Stimulated activated CD8-positive, alpha-beta memory T cell treated with anti-CD3 and anti-CD28 coated beads, Interleukin-4, amount 100 ng/mL, for 1 hour (primary cell): Measurements from ENCODE around the gene RAB40B.

Source experiments
- DNase-seq, 2 donors: peaks; one replicate each; pipeline ENCODE4 v3.0.0-alpha.2; 2020; ENCODE audit warnings: low read depth in 2 of 2, low spot score in 1 of 2

Gene RAB40B

DNA sequence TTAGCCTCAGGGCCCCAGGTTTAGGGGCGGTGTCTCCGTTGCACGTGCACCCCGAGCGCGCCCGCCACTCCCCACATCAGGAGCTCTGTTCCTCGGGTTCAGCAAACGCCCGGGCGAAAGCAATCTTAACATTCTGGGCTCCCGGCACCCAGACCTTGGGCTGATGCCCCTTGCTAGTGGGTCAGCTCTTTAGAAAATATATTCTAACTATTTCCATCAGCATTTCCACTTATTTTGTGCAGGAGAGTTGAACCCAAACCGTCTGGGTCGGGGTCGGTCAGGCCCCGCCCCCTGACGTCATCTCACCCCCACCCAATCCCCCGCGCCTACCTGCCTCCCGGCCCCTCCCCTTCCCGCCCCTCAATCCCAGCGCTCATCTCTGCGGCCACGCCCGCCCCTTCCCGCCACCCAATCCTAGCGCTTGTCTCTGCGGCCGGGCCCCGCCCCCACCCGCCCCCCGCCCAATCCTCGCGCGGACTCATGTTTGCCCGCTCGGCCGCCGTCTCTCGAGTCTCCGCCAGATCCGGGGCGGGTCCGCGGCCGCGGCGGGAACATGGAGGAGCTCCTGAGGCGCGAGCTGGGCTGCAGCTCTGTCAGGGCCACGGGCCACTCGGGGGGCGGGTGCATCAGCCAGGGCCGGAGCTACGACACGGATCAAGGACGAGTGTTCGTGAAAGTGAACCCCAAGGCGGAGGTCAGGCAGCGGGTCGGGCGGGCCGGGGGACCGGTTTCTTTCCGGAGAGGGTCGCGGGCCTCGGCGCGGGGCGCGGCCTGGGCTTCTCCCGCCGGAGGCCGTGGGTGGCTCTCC, 17.9 kb upstream of the RAB40B start, which contains the start of gene FN3KRP:
FN3KRP (plus strand) TSS at position 504 of the 808 bp plus-strand sequence; CDS start at position 554, 50 bp downstream.
- peak; percentile 57 to 90 for DNase-seq

DNA sequence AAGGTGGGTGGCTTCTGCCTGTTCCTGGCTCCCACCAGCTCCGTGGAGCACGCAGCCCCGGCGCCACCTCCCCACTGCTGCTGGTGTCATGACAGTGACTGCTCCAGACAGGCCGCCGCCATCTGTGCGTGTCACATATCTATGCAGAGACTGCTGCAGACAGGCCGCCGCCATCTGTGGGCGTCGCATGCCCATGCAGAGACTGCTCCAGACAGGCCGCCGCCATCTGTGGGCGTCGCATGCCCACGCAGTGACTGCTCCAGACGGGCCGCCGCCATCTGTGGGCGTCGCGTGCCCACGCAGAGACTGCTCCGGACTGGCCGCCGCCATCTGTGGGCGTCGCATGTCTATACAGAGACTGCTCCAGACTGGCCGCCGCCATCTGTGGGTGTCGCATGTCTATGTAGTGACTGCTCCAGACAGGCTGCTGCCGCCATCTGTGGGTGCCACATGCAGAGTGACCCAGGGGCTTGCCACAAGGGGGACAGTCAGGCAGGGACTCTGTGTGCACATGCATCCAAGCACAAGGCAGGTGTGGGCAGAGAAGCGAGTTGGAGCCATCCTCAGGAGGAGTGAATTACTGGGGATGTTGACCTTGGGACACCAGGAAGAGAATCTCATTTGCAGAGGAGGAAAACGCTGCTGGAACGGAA, 14.7 kb upstream of the RAB40B start:
- DNase-seq = no peak

DNA sequence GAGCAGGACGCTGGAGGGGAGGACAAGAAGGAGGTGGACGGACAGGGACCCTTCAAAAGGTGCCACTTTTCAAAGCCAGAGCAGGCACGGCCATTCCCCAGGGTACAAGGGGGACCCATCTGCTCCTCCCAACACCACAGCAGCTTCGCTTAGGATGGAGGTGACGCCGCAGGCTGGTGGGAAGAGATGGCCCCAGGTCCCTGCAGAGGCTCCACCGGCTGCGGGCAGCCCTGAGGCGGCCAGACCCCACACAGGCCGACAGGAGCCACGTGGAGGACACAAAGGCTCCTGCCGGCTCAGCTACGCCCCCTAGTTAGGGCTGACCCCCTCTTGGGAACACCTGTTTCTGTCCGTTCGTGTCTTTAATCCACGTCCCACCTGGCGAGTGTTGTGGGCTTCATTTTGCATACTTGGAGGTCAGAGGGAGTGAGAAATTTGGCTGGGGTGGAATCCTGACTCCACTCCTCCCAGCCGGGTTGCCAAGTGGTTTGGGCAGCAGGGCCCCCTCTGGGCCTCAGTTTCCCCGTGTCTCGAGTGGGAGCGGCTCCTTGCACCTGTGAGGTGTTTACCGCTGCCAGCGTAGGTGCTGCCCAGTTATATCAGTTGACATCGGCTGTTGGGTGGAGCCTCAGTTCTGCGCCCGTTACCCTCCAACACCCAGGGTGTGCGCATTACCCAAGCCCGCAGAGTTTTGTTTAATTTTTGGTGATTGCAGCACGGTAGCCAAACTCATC, 12.2 kb upstream of the RAB40B start:
- no peak for DNase-seq

DNA sequence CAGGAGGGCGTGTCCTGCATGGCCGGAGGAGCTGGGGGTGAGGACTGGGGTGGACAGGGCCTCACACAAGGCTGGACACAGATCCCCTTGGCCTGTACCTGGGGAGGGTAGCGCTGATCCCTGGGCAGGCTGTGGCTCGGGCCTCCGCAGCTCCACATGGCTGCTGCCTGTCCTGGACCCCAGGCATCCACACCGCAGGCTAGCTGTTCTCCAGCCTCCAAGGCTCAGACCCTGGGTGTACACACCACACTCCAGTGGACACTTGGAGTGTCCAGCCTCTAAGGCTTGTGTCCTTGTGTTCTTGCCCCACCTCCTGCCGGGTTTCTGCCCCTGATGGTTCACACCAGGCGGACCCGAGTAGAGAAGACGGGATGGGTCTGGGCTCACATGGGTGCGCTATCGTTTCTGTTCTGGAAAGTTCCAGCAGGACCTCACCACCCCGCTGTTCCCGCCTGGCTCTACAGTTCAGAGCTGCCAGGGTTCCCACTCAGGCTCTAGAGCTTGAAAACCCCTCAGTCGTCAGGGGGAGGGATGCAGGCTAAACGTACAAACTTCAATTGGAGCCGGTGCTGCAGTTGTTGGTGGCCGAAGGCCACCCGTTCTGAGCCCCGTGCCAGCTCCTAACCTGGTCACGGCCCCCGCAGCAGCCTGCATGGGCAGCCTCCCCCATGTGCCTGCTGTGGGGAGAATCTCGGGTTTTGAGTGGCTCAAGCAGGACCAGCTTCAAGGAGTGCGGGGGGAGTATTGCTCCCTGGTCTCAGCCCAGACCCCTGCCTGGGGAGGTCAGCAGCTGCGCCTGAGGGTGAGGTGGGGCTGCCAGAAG, 11.4 kb upstream of the RAB40B start:
- DNase-seq = no peak

DNA sequence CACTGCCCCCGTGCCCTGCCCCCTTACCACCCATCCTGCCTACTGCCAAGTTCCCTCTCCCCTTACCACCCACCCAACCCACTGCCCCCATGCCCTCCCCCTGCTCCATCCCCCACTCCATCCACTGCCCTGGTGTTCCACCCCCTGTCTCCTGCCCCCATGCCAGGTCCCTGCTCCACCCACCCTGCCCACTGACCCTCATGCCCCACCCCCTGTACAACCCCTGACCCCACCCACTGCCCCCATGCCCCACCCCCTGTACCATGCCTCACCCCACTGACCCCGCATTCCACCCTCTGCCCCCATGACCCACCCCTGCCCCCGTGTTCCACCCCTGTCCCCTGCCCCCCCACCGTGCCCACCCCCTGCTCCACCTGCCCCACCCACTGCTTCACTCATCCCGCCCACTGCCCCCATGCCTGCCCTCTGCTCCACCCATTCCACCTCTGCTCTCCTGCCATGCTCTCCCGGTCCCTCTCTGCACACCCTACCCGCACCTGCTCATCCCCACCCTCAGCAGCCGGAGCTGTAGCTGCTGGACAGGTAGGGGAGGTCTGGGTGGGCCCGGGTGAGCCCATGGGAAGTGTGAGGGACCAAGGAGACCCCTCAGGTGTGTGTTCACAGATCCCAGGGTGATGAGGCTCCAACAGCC, 10.7 kb upstream of the RAB40B start:
- no peak for DNase-seq

DNA sequence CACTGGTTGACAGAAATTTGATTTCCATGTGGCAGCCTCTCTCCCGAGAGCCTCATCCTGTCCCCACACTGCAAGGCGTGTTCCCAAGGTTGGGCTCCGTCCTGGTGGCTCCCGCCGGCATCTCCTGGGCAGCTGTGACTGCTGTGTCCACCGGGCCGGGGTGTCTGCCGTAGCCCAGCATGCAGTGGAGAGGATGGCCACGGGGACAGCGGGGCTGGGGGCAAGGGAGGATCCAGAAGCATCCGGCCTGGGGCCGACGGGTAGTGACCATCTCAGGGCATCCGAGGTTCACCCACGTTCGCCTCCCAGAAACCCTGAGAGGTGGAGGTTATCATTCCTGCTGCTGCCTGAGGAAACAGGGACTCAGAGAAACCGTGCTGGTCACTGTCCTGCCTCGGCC, 7.3 kb upstream of the RAB40B start:
- DNase-seq = no peak

DNA sequence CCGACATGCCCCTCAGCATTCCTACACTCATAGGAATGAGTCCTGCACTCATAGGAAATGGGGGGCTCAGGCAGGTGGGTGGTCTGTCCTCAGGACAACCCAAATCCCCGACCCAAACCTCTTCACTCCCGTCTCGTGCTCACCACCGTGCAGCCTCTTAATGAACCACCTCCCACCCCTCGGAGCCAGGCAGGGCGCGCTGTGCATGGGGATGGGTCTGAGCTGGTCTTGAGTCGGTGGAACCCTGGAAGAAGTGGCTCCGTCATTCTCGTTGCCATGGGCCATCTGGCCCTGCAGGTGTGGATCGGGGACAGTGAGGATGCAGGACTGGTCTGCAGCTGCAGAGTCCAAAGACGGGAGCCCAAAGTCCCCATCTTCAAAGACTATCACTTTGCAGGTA, 6.4 kb upstream of the RAB40B start:
- DNase-seq = no peak

DNA sequence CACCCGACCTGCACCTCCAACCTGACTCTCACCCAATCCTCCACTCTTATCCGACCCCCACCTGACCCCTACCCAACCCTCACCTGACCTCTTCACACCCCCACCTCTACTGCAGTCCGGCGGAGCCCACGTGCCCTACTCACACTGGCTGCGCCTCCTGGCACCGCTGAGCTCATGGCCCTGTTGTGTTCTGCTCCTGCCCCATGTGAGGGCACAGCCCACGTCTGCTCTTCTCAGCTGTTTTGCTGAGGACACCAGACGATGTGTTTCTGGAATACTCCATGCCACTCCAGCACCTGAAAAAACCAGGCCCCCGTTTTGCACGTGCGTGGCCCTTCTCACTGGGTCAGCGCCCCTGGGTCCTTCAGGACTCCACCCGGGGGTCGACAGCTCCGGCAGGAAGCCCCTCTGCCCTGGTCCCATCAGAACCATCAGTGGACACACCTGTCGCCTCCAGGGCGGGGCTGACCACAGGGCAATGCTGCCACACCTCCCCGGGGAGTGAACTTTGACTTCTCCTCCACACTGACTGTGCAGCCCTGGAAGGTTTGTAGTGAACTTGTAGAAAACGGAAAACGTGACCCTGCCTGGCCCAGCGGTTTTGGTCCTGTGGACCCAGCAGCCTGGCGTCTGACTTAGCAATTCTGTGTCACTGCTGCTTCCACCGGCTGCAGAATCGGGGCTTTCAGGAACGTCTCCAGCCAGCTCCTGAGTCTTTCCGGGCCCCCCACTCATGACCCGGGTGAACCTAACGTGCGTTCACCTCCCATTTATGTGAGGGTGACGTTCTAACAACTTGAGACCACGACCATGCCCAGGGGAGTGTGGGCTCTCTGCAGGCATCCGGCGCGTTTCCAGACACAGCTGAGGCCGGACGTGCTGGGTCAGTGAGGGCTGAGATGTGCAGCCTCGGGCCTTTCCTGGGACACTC, 5.7 kb upstream of the RAB40B start:
- DNase-seq = no peak

DNA sequence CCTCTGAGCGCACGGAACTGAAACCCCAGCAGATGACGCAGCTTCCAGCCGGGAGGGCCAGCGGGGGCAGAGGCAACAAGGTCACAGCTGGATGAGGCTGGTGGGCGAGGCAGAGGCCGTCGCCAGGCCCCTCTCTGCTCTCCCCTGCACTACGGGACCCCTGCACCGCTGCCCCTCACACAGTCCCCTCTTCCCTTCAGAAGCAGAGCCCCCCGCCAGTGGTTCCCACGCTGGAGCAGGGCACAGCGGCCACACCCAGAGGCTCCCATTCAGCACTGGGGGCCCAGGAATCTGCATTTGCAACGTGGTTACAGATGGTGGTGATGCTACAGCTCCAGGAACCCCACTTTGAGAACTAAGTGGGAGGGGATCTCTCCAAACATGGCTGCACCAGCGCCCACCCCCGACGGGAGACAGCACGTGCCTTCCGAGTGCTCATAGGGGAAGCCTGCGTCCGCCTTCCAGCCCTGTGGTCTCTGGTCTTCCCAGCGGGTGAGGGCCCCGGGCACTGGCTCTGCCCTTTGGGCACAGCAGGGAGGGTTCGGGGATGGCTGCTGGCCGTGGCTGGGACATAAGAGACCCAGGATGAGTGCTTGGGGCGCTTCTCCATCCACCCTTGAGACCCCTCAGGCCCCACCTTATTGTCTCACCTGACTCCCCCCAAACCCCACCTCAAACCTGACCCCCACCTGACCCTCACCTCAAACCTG, 4.7 kb upstream of the RAB40B start:
- DNase-seq = no peak

DNA sequence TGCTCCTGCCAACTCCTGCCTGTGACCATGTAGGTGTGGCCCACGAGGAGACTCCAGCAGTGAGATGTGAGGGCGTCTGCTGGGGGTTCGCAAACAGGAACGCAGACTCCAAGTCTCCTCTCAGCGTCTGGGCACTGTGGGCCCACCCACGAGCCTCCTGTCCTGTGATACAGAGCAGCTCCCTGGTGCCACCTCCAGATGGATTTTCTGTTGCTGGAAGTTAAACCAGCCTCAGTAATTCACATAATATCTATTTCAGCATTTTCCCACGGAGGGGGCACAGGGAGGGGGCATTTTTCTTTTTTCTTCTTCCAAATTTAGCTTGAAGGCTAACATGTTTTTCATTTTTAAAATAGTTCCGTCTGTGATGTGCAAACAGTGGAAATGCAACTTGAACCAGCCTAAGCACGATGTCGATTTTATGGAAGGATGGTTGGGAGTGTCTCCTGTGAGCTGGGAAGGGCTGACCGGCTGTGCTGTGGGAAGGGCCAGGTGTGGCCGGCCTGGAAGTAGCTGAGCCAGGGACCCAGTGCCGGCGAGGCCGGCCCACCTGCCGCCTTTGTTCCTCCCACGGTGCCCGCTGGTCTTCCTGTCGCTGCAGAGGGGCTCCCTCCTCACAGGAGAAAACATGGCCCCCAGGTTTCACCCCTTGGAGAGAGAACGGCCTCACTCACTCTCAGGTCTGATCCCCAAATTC, 3.9 kb upstream of the RAB40B start:
- no peak for DNase-seq

DNA sequence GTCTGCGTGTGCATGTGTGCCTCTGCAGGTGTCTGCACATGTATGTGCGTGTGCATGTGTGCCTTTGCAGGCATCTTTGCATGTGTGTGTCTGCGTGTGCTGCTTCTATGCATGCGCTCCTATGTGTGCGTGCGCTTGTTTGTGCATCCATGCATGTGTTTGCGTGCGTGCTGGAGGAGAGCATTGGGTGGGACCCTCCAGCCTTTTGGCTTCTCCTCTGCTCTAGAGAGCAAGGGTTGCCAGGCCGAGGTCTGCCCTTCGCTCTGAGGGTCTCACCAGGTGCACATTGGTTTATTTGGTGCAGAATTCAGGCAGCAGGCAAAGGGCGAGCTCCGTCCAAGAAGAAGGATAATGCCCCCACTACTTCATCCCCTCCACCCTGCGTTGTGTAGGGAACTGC, 1.1 kb upstream of the RAB40B start:
- no peak for DNase-seq

DNA sequence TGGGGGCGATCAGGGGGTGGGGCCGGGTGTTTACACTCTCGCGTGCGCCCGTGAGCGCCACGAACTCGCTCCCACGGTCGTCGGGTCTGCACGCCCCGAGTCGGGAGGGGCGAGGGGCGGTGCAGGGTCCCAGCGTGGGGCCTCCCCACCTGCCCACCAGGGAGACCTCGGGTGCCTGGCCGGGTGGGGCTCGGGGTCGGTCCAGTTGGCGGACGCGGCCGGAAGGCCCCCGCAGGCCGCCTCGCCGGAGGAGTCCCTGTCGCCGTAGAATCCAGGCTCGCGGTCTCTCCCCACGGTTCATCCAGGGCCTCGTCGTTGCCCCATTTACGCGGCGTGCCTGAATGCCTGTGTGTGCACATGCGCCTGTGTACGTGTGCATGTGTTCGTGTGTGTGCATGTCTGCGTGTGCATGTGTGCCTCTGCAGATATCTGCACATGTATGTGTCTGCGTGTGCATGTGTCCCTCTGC, 510 bp upstream of the RAB40B start:
- DNase-seq = no peak

DNA sequence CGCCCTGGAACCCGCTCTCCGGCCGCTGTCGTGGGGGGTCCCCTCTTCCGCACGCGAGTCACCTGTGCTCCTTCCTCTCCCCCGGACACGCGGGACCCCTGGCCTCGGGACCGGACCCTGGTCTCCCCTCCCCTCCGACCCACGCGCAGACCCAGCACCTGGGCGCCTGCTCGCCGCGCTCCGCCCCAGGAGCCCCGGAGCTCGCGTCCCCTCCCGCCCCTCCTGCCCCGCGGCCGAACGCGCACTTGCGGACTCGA, 762 bp downstream of the RAB40B start:
- DNase-seq = no peak

DNA sequence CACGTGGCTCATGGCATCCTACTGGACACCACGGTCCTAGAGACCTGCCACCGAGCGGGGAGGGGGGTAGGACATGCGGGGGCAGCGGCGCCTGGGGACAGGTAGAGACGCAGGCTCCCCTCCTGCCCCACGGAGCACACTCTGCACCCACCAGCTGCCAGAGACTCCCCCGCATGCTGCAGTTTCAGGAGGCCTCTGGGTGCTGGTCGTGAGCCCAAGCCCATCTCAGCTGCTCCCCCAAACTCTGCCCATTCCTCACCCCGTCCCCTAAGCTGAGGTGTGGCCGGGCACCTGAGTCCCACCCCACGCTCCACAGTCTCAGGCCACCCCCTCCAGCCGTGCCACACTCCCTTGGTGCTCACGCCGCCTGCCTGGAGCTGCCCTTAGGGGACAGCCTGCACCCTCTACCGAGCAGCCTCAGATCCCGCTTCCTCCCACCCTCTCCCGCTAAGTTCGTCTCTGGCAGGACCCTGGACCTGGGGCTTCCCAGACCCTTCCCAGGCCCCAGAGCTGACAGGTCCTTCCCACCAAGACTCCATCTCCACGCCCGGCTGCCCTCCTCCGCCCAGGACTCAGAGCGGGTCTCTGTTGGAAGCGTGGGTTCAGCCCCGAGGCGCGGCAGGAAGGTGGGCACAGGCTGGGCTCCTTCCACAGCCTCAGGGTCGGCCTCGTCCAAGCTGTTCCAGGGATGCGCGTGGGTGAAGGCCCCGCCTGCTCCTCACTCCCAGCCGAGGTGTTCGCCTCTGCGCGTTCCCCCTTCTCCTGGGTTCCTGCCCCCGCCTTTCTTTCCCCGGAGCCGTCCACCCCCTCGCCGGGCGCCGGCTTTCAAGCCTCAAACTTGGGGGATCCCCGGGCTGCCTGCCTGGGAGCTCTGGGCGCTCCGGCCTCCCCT, 1.3 kb downstream of the RAB40B start:
- no peak for DNase-seq

DNA sequence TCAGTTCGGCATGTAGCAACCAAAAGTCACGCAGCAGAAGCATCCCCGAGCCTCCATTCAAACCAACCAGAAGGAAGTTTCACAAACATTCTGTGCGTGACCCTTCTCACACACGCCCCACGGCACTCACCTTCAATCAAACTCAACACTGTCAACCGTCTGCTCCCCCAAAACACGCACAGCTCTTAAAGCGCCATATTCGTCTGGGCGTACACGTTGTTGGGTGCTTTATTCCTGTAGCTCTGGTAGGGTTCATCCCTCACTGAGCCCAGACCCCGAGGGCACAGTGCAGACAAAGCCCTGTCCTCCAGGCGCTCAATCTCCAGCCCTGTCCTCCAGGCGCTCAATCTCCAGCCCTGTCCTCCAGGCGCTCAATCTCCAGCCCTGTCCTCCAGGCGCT, 2.2 kb downstream of the RAB40B start:
- no peak for DNase-seq

DNA sequence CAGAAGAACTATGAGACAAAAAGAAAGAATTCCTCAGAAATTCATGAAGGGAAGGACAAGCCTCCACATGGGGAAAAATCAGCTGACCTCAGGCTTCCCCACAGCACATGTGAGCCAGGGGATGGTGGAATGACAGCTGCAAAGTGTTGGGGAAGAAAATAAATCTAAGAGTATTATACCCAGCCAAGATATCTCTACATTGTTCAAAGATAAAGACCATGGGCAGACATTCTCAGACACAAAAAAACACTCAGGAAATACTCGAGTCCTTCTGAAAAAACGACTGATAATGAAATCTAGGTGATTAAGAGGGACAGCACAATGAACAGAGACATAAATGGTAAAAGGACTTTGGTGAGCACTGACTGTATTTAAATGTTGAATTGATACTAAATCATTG, 3.9 kb downstream of the RAB40B start:
- no peak for DNase-seq

DNA sequence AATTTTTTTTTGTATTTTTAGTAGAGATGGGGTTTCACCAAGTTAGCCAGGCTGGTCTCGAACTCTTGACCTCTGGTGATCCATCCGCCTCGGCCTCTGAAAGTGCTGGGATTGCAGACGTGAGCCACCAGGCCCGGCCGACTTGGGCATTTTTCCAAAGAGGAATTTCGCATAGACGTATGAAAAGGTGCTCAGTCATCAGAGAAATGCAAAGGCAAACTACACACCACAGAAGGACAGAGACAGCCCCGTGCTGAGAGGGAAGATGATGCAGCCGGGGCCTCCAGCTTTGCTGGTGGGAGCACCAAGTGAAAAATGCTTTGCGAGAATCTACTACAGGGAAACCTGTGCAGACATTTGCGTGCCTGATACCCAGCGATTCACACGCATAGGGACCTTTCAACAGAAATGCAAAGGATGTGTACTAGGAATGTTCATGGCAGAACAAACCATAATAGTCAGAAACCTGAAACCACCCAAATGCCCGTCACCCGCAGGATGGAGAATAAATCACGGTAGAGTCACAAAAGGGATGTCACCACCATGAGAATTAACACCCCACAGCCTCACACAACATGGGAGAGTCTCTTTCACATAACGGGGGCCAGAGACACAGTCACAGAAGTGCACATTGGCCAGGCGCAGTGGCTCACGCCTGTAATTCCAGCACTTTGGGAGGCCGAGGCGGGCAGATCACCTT, 5.2 kb downstream of the RAB40B start:
- DNase-seq = no peak
